K562 (cell line): ENCODE results near the gene DGCR2. TPM values are rescaled to one million over a fixed set of nuclear protein-coding genes. Genes with fewer than 3 reads are reported as not detected.

Source experiments
- ATAC-seq: fragments of 200-7000 bp; cut with Tn5 transposase; 3 replicates; pipeline ENCODE4 v1.9.1; 2020; ENCODE audit warnings: moderate library complexity
- Bru-seq: library from RNA; stranded (reverse); fragments of 400-500 nt; gene quantifications from one replicate; lab custom pipeline; 2021; lab: Mats Ljungman, UMichigan
- BruChase-seq, 2 experiments: library from RNA; stranded (reverse); fragments of 400-500 nt; gene quantifications; one replicate each; lab custom pipeline; 2021; lab: Mats Ljungman, UMichigan
- BruUV-seq: library from RNA; stranded (reverse); fragments of 400-500 nt; replicated peaks from 2 replicates; lab custom pipeline; 2021; lab: Mats Ljungman, UMichigan
- CTCF ChIA-PET: fragments of 300-600 bp; formaldehyde crosslinking; extraction: SDS; loops from one replicate; lab custom pipeline; 2021; ENCODE audit warnings: low intra/inter-chr PET ratio; lab: Yijun Ruan, JAX
- POLR2A ChIA-PET: fragments of 300-600, 350-650 bp; sonication (Branson Sonifier 250); formaldehyde crosslinking; extraction: SDS; loops from one replicate; lab custom pipeline; 2021; ENCODE audit warnings: antibody characterized with exemption, inconsistent platforms; lab: Yijun Ruan, JAX
- DNase-seq, 4 experiments: peaks; one replicate each; pipeline versions ENCODE4 v3.0.0 to v3.0.0-alpha.2; 2011 to 2018; ENCODE audit warnings: low spot score in 3 of 4, mixed read lengths in 3 of 4; ENCODE audit errors: extremely low read depth in 1 of 4
- FAIRE-seq: peaks from 2 replicates; lab custom pipeline; 2011; peaks lifted over from hg19 to GRCh38; lab: Jason Lieb, UNC
- H2AFZ ChIP-seq: 2 replicates; pipeline ENCODE4 v1.6.0; 2011; ENCODE audit warnings: low read depth, low read length, control low read depth, inconsistent platforms
- H3K27ac ChIP-seq: fragments of 200-600 bp; 3 replicates; pipeline ENCODE4 v1.8.0; 2011; ENCODE audit warnings: low read depth, mild to moderate bottlenecking, control low read depth, inconsistent platforms, low read length, moderate library complexity, mixed read lengths; ENCODE audit errors: extremely low read depth
- H3K27me3 ChIP-seq, 2 experiments: fragments of 300-600 bp in 1 of 2; 2 replicates in 1 of 2; 3 replicates in 1 of 2; pipeline versions ENCODE4 v1.6.0 to v1.8.0; 2011; ENCODE audit warnings: inconsistent platforms in 2 of 2, low read length in 2 of 2, mild to moderate bottlenecking in 1 of 2, mixed read lengths in 1 of 2, moderate library complexity in 1 of 2; ENCODE audit not compliant: control insufficient read depth in 2 of 2, insufficient read depth in 2 of 2
- H3K36me3 ChIP-seq: fragments of 300-600 bp; 3 replicates; pipeline ENCODE4 v1.8.0; 2011; ENCODE audit warnings: mild to moderate bottlenecking, low read length, inconsistent platforms; ENCODE audit not compliant: control insufficient read depth, insufficient read depth
- H3K4me1 ChIP-seq, 2 experiments: fragments of 200-600 bp in 1 of 2; replicated peaks in 1 of 2; 2 replicates in 1 of 2; 3 replicates in 1 of 2; pipeline versions ENCODE4 v1.5.1 to v1.8.0; 2011; ENCODE audit warnings: inconsistent platforms in 2 of 2, low read length in 2 of 2, mild to moderate bottlenecking in 1 of 2, mixed read lengths in 1 of 2, moderate library complexity in 1 of 2; ENCODE audit not compliant: control insufficient read depth in 2 of 2, insufficient read depth in 2 of 2
- H3K4me2 ChIP-seq: 2 replicates; pipeline ENCODE4 v1.6.1; 2011; ENCODE audit warnings: low read length, control low read depth, inconsistent platforms, mixed read lengths; ENCODE audit not compliant: insufficient read depth
- H3K4me3 ChIP-seq: fragments of 200-600 bp; sonication (generic), shearing (Covaris generic); 2 replicates; pipeline ENCODE4 v1.5.1; 2016; ENCODE audit warnings: control low read depth, inconsistent platforms
- H3K79me2 ChIP-seq: fragments of 200-600 bp; 3 replicates; pipeline ENCODE4 v1.8.0; 2011; ENCODE audit warnings: low read length, inconsistent platforms; ENCODE audit not compliant: control insufficient read depth, insufficient read depth
- H3K9ac ChIP-seq, 2 experiments: 2 replicates each; pipeline versions ENCODE4 v1.6.0 to v1.6.1; 2011; ENCODE audit warnings: low read depth in 2 of 2, low read length in 2 of 2, control low read depth in 1 of 2, inconsistent platforms in 1 of 2, mild to moderate bottlenecking in 1 of 2, mixed read lengths in 1 of 2; ENCODE audit not compliant: insufficient read depth in 1 of 2
- H3K9me1 ChIP-seq: one replicate; pipeline ENCODE4 v1.6.0; 2011; ENCODE audit warnings: inconsistent platforms, mild to moderate bottlenecking, low read length, moderate library complexity; ENCODE audit not compliant: control insufficient read depth, insufficient read depth
- H3K9me3 ChIP-seq: replicated peaks from 2 replicates; pipeline ENCODE4 v1.5.1; 2011; ENCODE audit warnings: low read depth, low read length, inconsistent platforms; ENCODE audit not compliant: control insufficient read depth, insufficient read depth
- H4K20me1 ChIP-seq: replicated peaks from 2 replicates; pipeline ENCODE4 v1.6.1; 2011; ENCODE audit warnings: low read length, inconsistent platforms, mixed read lengths; ENCODE audit not compliant: control insufficient read depth, insufficient read depth
- ARID1B ChIP-seq: fragments of 450-650 bp; IDR thresholded peaks from 2 replicates; pipeline ENCODE4 v1.6.1; 2016; ENCODE audit warnings: antibody characterized with exemption, mild to moderate bottlenecking, inconsistent platforms
- BDP1 ChIP-seq: IDR thresholded peaks from 3 replicates; pipeline ENCODE4 v1.6.1; 2011; ENCODE audit not compliant: insufficient read length, insufficient read depth
- GTF2A2 ChIP-seq: IDR thresholded peaks from 2 replicates; pipeline ENCODE4 v1.6.1; 2016; ENCODE audit warnings: mild to moderate bottlenecking, missing genetic modification characterization, missing compliant biosample characterization
- XRCC5 ChIP-seq: fragments of 200-400 bp; formaldehyde crosslinking; IDR thresholded peaks from 2 replicates; pipeline ENCODE4 v1.6.1; 2017; ENCODE audit warnings: low read depth, mild to moderate bottlenecking, low read length
- WGBS: fragments of 100-300 bp; shearing (Covaris generic); methylation state at CpG from one replicate; pipeline ENCODE4 v1.1.6; 2016; ENCODE audit warnings: low coverage, mixed read lengths; ENCODE audit not compliant: insufficient coverage; ENCODE audit errors: missing lambda C conversion rate; 5-methylcytosine and 5-hydroxymethylcytosine counted together
- in situ Hi-C: fragments of 300-500 bp; cut with MboI; formaldehyde crosslinking; loops from 4 replicates; pipeline ENCODE4 v1.15.0; 2018; ENCODE audit warnings: inconsistent platforms, mixed read lengths
- intact Hi-C: fragments of 100-400 bp; cut with micrococcal nuclease; formaldehyde crosslinking; loops from 2 replicates; pipeline ENCODE4 v1.14.2; 2022
- long read RNA-seq, 3 experiments: library from polyadenylated mRNA in 2 of 3; library from RNA in 1 of 3; unstranded in 2 of 3; stranded (forward) in 1 of 3; transcript quantifications; one replicate each; pipeline ENCODE4 v2.0.0, GENCODE V29; 2019 to 2022
- polyA minus RNA-seq, 3 experiments: library from RNA; depleted of rRNA, polyadenylated mRNA; stranded (reverse); fragments of >200 nt; gene quantifications; 2 replicates each; pipeline ENCODE4 v1.2.3, GENCODE V29; 2011
- polyA plus RNA-seq, 8 experiments: library from polyadenylated mRNA; depleted of rRNA in 4 of 8; stranded (reverse) in 5 of 8; unstranded in 3 of 8; fragments of >200 nt; fragmentation: Nextera tagmentation in 2 of 8; fragmentation: Illumina TruSeq in 1 of 8; extraction: Ambion mirVana in 2 of 8; extraction: Trizol in 1 of 8; gene quantifications; 2 replicates each; pipeline versions ENCODE4 v1.2.1 to v1.2.3, GENCODE V29; 2011 to 2014; ENCODE audit warnings: inconsistent platforms in 1 of 8, missing spikeins in 1 of 8
- total RNA-seq, 7 experiments: library from RNA; depleted of rRNA in 6 of 7; stranded (reverse); fragments of >200 nt in 6 of 7; fragmentation: Illumina TruSeq in 2 of 7; extraction: Trizol in 2 of 7; gene quantifications; 2 replicates each; pipeline versions ENCODE4 v1.2.1 to v1.2.3, GENCODE V29; 2011 to 2021; ENCODE audit warnings: low replicate concordance in 1 of 7
- TF ChIP-seq, protein P1 (sequence below): fragments of 450-650 bp; IDR thresholded peaks from 2 replicates; pipeline ENCODE4 v1.6.1; 2016
- TF ChIP-seq, protein P2 (sequence below), 2 experiments: fragments of 450-650 bp; formaldehyde crosslinking in 1 of 2; IDR thresholded peaks; 2 replicates each; pipeline versions ENCODE4 v1.4.0 to v1.6.1; 2014 to 2020; ENCODE audit warnings: mild to moderate bottlenecking in 2 of 2, borderline replicate concordance in 1 of 2, low read depth in 1 of 2

The DGCR2 gene
- total RNA-seq (2011; cell fraction: chromatin; rRNA removed; ENCODE audit: low replicate concordance): 104 and 237 TPM in 2 replicates
- 233 and 250 TPM in 2 replicates for total RNA-seq (2011; cell fraction: nucleolus; rRNA removed)
- total RNA-seq (2011; cell fraction: nucleoplasm; rRNA removed): 163 and 192 TPM in 2 replicates
- total RNA-seq (2014; rRNA removed) (62.9 and 79.7 TPM in 2 replicates), total RNA-seq (2014; rRNA removed; fragmentation: Illumina TruSeq; extraction: Trizol) (25.0 and 31.7 TPM in 2 replicates), total RNA-seq (2015; rRNA removed; fragmentation: Illumina TruSeq; extraction: Trizol) (52.2 and 56.7 TPM in 2 replicates), total RNA-seq (2021) (101 and 103 TPM in 2 replicates), polyA plus RNA-seq (2011; rRNA removed) (45.6 and 65.3 TPM in 2 replicates), polyA plus RNA-seq (2014; fragmentation: Illumina TruSeq; extraction: Trizol) (56.7 and 59.7 TPM in 2 replicates), polyA plus RNA-seq (2014; fragmentation: Nextera tagmentation; extraction: Ambion mirVana) (under 1 TPM; 0.69 to 0.70 TPM), polyA plus RNA-seq (2014; rRNA removed) (54.1 and 56.4 TPM in 2 replicates), polyA minus RNA-seq (2011; rRNA and poly(A)+ RNA removed) (59.4 and 60.5 TPM in 2 replicates), Bru-seq, nascent RNA (percentile 92 among the genes with signal in this experiment), BruChase-seq, experiment 1, labeled RNA remaining after a 2-hour chase (percentile 91 among the genes with signal in this experiment), BruChase-seq, experiment 2, labeled RNA remaining after a 6-hour chase (percentile 86 among the genes with signal in this experiment)
- 87.9 and 92.8 TPM in 2 replicates for polyA plus RNA-seq (2011; cell fraction: cytosol; rRNA removed)
- polyA plus RNA-seq (2011; cell fraction: nucleus; rRNA removed): 96.5 and 99.6 TPM in 2 replicates
- polyA plus RNA-seq (2012): 68.2 and 87.4 TPM in 2 replicates
- polyA minus RNA-seq (2011; cell fraction: cytosol; rRNA and poly(A)+ RNA removed): 76.8 and 101 TPM in 2 replicates
- polyA minus RNA-seq (2011; cell fraction: nucleus; rRNA and poly(A)+ RNA removed): 59.6 and 106 TPM in 2 replicates
- long read RNA-seq, experiment 1, full-length matches to known transcripts: 112 of 675 reads
- long read RNA-seq, experiment 1, partial matches to known transcripts: 429 of 675 reads
- long read RNA-seq, experiment 1, other reads (novel, unspliced or antisense): 134 of 675 reads
- long read RNA-seq, experiment 2, full-length matches to known transcripts: 11 of 117 reads
- long read RNA-seq, experiment 2, partial matches to known transcripts: 17 of 117 reads
- long read RNA-seq, experiment 2, other reads (novel, unspliced or antisense): 89 of 117 reads
- long read RNA-seq, experiment 3, full-length matches to known transcripts: 16 of 39 reads
- long read RNA-seq, experiment 3, partial matches to known transcripts: 5 of 39 reads
- long read RNA-seq, experiment 3, other reads (novel, unspliced or antisense): 18 of 39 reads

GRCh38 chr22:19122143-19122751 lies at the start of gene DGCR2:
Gene DGCR2, minus strand, starts transcription at chr22:19122412. Its CDS starts 206 bp downstream, at chr22:19122206.
- peaks cover 18 to 26% of the 10 kb centered on the region in 2 experiments; a peak in 4 of 5 replicates for H3K27me3 ChIP-seq
- FAIRE-seq: peak; percentile 95
- DNase-seq: peak; percentile 100
- peak within 1 kb of the TSS; percentile 93 for H2AFZ ChIP-seq
- peak within 1 kb of the TSS; percentile 96 for H3K4me2 ChIP-seq
- H4K20me1 ChIP-seq: peaks cover 45% of the 10 kb centered on the region
- H3K79me2 ChIP-seq: peaks cover 50% of the 10 kb centered on the region
- CTCF ChIA-PET: interaction anchor here (0.6 kb wide), 1 partner anchor 832 kb away, joined by 5 read pairs; no protein-coding TSS in a partner anchor
- H3K9me3 ChIP-seq: no peaks in the 10 kb centered on the region
- intact Hi-C loops: loop anchor here (1.0 to 10.0 kb wide), 6 partner anchors 13 to 503 kb away; partner anchors contain the start of genes CDC45, ESS2, HIRA and MRPL40
- BruUV-seq: no TSS peak
- H3K4me1 ChIP-seq: peaks cover 30 to 52% of the 10 kb centered on the region in 2 experiments
- H3K36me3 ChIP-seq: peaks cover 30% of the 10 kb centered on the region
- H3K27ac ChIP-seq: peak within 1 kb of the TSS; percentile 77
- POLR2A ChIA-PET: interaction anchor here (0.6 to 9.0 kb wide), 21 partner anchors 11 to 1288 kb away, joined by 3 to 67 read pairs (median 4); partner anchors contain the start of genes CDC45, ESS2 and TANGO2
- peak; percentile 96 for ATAC-seq
- H3K9me1 ChIP-seq: peaks cover 12% of the 10 kb centered on the region
- H3K4me3 ChIP-seq: peak within 1 kb of the TSS; percentile 77
- in situ Hi-C loops: no loop called here
- peak within 1 kb of the TSS; percentile 76 to 99 for H3K9ac ChIP-seq
- WGBS: under 1% methylated on average over 67 of the region's 67 CpGs
- no peak for TF ChIP-seq ARID1B
- no peak for TF ChIP-seq BDP1
- TF ChIP-seq GTF2A2 (tag): peak; percentile 79; the same call in 1 of the 2 replicates
- TF ChIP-seq, protein P1, sequence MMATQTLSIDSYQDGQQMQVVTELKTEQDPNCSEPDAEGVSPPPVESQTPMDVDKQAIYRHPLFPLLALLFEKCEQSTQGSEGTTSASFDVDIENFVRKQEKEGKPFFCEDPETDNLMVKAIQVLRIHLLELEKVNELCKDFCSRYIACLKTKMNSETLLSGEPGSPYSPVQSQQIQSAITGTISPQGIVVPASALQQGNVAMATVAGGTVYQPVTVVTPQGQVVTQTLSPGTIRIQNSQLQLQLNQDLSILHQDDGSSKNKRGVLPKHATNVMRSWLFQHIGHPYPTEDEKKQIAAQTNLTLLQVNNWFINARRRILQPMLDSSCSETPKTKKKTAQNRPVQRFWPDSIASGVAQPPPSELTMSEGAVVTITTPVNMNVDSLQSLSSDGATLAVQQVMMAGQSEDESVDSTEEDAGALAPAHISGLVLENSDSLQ: peak; percentile 82
- TF ChIP-seq, protein P2, sequence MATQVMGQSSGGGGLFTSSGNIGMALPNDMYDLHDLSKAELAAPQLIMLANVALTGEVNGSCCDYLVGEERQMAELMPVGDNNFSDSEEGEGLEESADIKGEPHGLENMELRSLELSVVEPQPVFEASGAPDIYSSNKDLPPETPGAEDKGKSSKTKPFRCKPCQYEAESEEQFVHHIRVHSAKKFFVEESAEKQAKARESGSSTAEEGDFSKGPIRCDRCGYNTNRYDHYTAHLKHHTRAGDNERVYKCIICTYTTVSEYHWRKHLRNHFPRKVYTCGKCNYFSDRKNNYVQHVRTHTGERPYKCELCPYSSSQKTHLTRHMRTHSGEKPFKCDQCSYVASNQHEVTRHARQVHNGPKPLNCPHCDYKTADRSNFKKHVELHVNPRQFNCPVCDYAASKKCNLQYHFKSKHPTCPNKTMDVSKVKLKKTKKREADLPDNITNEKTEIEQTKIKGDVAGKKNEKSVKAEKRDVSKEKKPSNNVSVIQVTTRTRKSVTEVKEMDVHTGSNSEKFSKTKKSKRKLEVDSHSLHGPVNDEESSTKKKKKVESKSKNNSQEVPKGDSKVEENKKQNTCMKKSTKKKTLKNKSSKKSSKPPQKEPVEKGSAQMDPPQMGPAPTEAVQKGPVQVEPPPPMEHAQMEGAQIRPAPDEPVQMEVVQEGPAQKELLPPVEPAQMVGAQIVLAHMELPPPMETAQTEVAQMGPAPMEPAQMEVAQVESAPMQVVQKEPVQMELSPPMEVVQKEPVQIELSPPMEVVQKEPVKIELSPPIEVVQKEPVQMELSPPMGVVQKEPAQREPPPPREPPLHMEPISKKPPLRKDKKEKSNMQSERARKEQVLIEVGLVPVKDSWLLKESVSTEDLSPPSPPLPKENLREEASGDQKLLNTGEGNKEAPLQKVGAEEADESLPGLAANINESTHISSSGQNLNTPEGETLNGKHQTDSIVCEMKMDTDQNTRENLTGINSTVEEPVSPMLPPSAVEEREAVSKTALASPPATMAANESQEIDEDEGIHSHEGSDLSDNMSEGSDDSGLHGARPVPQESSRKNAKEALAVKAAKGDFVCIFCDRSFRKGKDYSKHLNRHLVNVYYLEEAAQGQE (IDR thresholded peaks at IDR 0.05; ENCODE audit: borderline replicate concordance): no peak
- TF ChIP-seq, protein P2 (CRISPR knock-in tag; IDR thresholded peaks at IDR 0.05; ENCODE audit: low read depth): peak; percentile 63
- no peak for TF ChIP-seq XRCC5
